H9 (cell line): ENCODE results near the gene TMEM109. TPM values are rescaled to one million over a fixed set of nuclear protein-coding genes. Genes with fewer than 3 reads are reported as not detected.

Experiments used
- DNase-seq: peaks from one replicate; pipeline ENCODE4 v3.0.0-alpha.2; 2017
- H2AFZ ChIP-seq: one replicate; pipeline ENCODE4 v1.6.1; 2013; ENCODE audit warnings: mild to moderate bottlenecking, low read length, control low read depth, moderate library complexity
- H2AK5ac ChIP-seq: 2 replicates; pipeline ENCODE4 v1.6.1; 2013; ENCODE audit warnings: low read length, control low read depth, mixed read lengths; ENCODE audit not compliant: insufficient read length
- H2BK120ac ChIP-seq: one replicate; pipeline ENCODE4 v1.6.1; 2013; ENCODE audit warnings: low read depth, mild to moderate bottlenecking, low read length, control low read depth, inconsistent platforms; ENCODE audit not compliant: poor library complexity, severe bottlenecking
- H2BK12ac ChIP-seq: 2 replicates; pipeline ENCODE4 v1.6.1; 2013; ENCODE audit warnings: low read length, control low read depth, mixed read lengths, low read depth; ENCODE audit not compliant: insufficient read length
- H2BK15ac ChIP-seq: 2 replicates; pipeline ENCODE4 v1.6.1; 2013; ENCODE audit warnings: low read depth, low read length, control low read depth
- H2BK20ac ChIP-seq: one replicate; pipeline ENCODE4 v1.6.1; 2013; ENCODE audit warnings: low read depth, mild to moderate bottlenecking, low read length, control low read depth, inconsistent platforms; ENCODE audit not compliant: poor library complexity, severe bottlenecking
- H2BK5ac ChIP-seq: 2 replicates; pipeline ENCODE4 v1.6.1; 2013; ENCODE audit warnings: low read length, control low read depth, mixed read lengths; ENCODE audit not compliant: insufficient read length
- H3K14ac ChIP-seq: 2 replicates; pipeline ENCODE4 v1.6.1; 2013; ENCODE audit warnings: low read length, control low read depth; ENCODE audit not compliant: insufficient read depth
- H3K18ac ChIP-seq: 2 replicates; pipeline ENCODE4 v1.6.1; 2013; ENCODE audit warnings: low read depth, mild to moderate bottlenecking, mixed read lengths, low read length, control low read depth; ENCODE audit not compliant: insufficient read length
- H3K23ac ChIP-seq: 2 replicates; pipeline ENCODE4 v1.6.1; 2013; ENCODE audit warnings: low read length, control low read depth, mixed read lengths, low read depth; ENCODE audit not compliant: insufficient read length
- H3K23me2 ChIP-seq: 2 replicates; pipeline ENCODE4 v1.6.1; 2013; ENCODE audit warnings: low read depth, mild to moderate bottlenecking, mixed read lengths, low read length, control low read depth; ENCODE audit not compliant: insufficient read length, poor library complexity, severe bottlenecking
- H3K27ac ChIP-seq: 2 replicates; pipeline ENCODE4 v1.5.1; 2013; ENCODE audit warnings: low read length, control low read depth, mixed read lengths, low read depth; ENCODE audit not compliant: insufficient read length
- H3K27me3 ChIP-seq: 2 replicates; pipeline ENCODE4 v1.6.1; 2013; ENCODE audit warnings: low read length, control low read depth, inconsistent platforms; ENCODE audit not compliant: insufficient read depth
- H3K4ac ChIP-seq: 2 replicates; pipeline ENCODE4 v1.6.1; 2013; ENCODE audit warnings: low read depth, mild to moderate bottlenecking, control low read depth, inconsistent platforms, low read length, moderate library complexity
- H3K4me1 ChIP-seq: 2 replicates; pipeline ENCODE4 v1.6.1; 2013; ENCODE audit warnings: low read length, control low read depth, inconsistent platforms; ENCODE audit not compliant: insufficient read depth
- H3K4me2 ChIP-seq: 2 replicates; pipeline ENCODE4 v1.6.1; 2013; ENCODE audit warnings: low read length, control low read depth, mixed read lengths; ENCODE audit not compliant: insufficient read length, insufficient read depth
- H3K56ac ChIP-seq: 2 replicates; pipeline ENCODE4 v1.6.1; 2013; ENCODE audit warnings: low read depth, mild to moderate bottlenecking, mixed read lengths, low read length, control low read depth; ENCODE audit not compliant: insufficient read length
- H3K79me1 ChIP-seq: 2 replicates; pipeline ENCODE4 v1.6.1; 2013; ENCODE audit warnings: low read depth, mild to moderate bottlenecking, moderate library complexity, low read length, control low read depth, inconsistent platforms; ENCODE audit not compliant: insufficient read depth, poor library complexity, severe bottlenecking
- H3K79me2 ChIP-seq: 2 replicates; pipeline ENCODE4 v1.6.1; 2013; ENCODE audit warnings: low read length, control low read depth, inconsistent platforms; ENCODE audit not compliant: insufficient read depth
- H3K9ac ChIP-seq: 2 replicates; pipeline ENCODE4 v1.6.1; 2013; ENCODE audit warnings: low read length, control low read depth, mixed read lengths; ENCODE audit not compliant: insufficient read length; ENCODE audit errors: extremely low read depth
- H3K9me3 ChIP-seq: one replicate; pipeline ENCODE4 v1.6.1; 2013; ENCODE audit warnings: low read depth, low read length, inconsistent platforms; ENCODE audit not compliant: control insufficient read depth
- H3T11ph ChIP-seq: one replicate; pipeline ENCODE4 v1.6.1; 2013; ENCODE audit warnings: mild to moderate bottlenecking, low read length, control low read depth, inconsistent platforms
- H4K20me1 ChIP-seq: one replicate; pipeline ENCODE4 v1.6.1; 2013; ENCODE audit not compliant: control insufficient read depth, insufficient read length, insufficient read depth
- H4K5ac ChIP-seq: 2 replicates; pipeline ENCODE4 v1.6.1; 2013; ENCODE audit warnings: low read depth, mild to moderate bottlenecking, mixed read lengths, low read length, control low read depth; ENCODE audit not compliant: insufficient read length
- H4K8ac ChIP-seq: replicated peaks from 2 replicates; pipeline ENCODE4 v1.6.1; 2013; ENCODE audit warnings: low read length, control low read depth, mixed read lengths, low read depth; ENCODE audit not compliant: insufficient read length
- H4K91ac ChIP-seq: 2 replicates; pipeline ENCODE4 v1.6.1; 2013; ENCODE audit warnings: low read depth, mild to moderate bottlenecking, moderate library complexity, mixed read lengths, low read length, control low read depth; ENCODE audit not compliant: insufficient read length
- H3K27ac Mint-ChIP-seq, 3 experiments: 2 replicates in 2 of 3; 3 replicates in 1 of 3; pipeline ENCODE4 v1.8.0; 2020 to 2021; ENCODE audit warnings: mixed read lengths in 3 of 3, mild to moderate bottlenecking in 1 of 3, moderate library complexity in 1 of 3
- H3K27me3 Mint-ChIP-seq: 2 replicates; pipeline ENCODE4 v1.8.0; 2021; ENCODE audit warnings: low read depth, mild to moderate bottlenecking, moderate library complexity, mixed read lengths
- H3K36me3 Mint-ChIP-seq, 3 experiments: 2 replicates in 2 of 3; 3 replicates in 1 of 3; pipeline ENCODE4 v1.8.0; 2020 to 2021; ENCODE audit warnings: low read depth in 3 of 3, mixed read lengths in 3 of 3; ENCODE audit not compliant: insufficient read depth in 1 of 3
- H3K4me1 Mint-ChIP-seq, 2 experiments: 2 replicates each; pipeline ENCODE4 v1.8.0; 2020; ENCODE audit warnings: mixed read lengths in 2 of 2
- H3K4me3 Mint-ChIP-seq, 2 experiments: 2 replicates in 1 of 2; 3 replicates in 1 of 2; pipeline ENCODE4 v1.8.0; 2020 to 2021; ENCODE audit warnings: mild to moderate bottlenecking in 2 of 2, mixed read lengths in 2 of 2, moderate library complexity in 1 of 2
- H3K9me3 Mint-ChIP-seq, 2 experiments: 2 replicates in 1 of 2; 3 replicates in 1 of 2; pipeline ENCODE4 v1.8.0; 2020; ENCODE audit warnings: mild to moderate bottlenecking in 2 of 2, mixed read lengths in 2 of 2, moderate library complexity in 1 of 2
- CTCF ChIP-seq: fragments of 200-600 bp; sonication (generic); conservative IDR thresholded peaks from 3 replicates; pipeline ENCODE4 v1.8.0; 2021; ENCODE audit warnings: antibody characterized with exemption, mild to moderate bottlenecking
- WGBS: extraction: QIAGEN DNeasy Blood & Tissue Kit; methylation state at CpG from one replicate; pipeline ENCODE4 v1.1.7; 2013; ENCODE audit warnings: missing lambda C conversion rate, low lambda C conversion rate, mixed read lengths; ENCODE audit not compliant: insufficient read length; ENCODE audit errors: extremely low coverage; 5-methylcytosine and 5-hydroxymethylcytosine counted together
- total RNA-seq: library from RNA; stranded (reverse); gene quantifications from 2 replicates; pipeline ENCODE4 v1.2.1, GENCODE V29; 2021

The TMEM109 gene
- total RNA-seq, 1 experiment from 2014 or later, result 38.0 TPM

- H3K23me2 ChIP-seq, result no peaks in the 10 kb centered on the region
- Mint-ChIP-seq H3K4me1 (peaks cover 9 to 10% of the 10 kb centered on the region in 2 experiments), H3K27me3 (no peaks in the 10 kb centered on the region; the same call in 1 of the 2 replicates), H3K4me3 (no peak overlapping the region), H3K9me3 (peaks cover 0 to 2% of the 10 kb centered on the region in 2 experiments; a peak in 1 of 5 replicates), H3K36me3 (no peaks in the 10 kb centered on the region), H3K27ac (no peak overlapping the region)
- H3K14ac ChIP-seq, result no peak overlapping the region
- no peak overlapping the region for H3K4ac ChIP-seq
- H3K27ac ChIP-seq, result no peak overlapping the region
- peaks cover 2% of the 10 kb centered on the region; the same call in 1 of the 2 replicates for H3K4me1 ChIP-seq
- no peak overlapping the region for H4K5ac ChIP-seq
- no peak overlapping the region for H2BK20ac ChIP-seq
- no peaks in the 10 kb centered on the region for H3K79me2 ChIP-seq
- no peak overlapping the region for H3K4me2 ChIP-seq
- no peak overlapping the region for H3K9ac ChIP-seq
- no peak overlapping the region for H4K8ac ChIP-seq
- H2BK5ac ChIP-seq, result no peak overlapping the region
- H4K20me1 ChIP-seq, result no peaks in the 10 kb centered on the region
- no peak overlapping the region for H3T11ph ChIP-seq
- H3K79me1 ChIP-seq, result no peaks in the 10 kb centered on the region
- H2AK5ac ChIP-seq, result no peak overlapping the region
- no peak overlapping the region for H4K91ac ChIP-seq
- H3K56ac ChIP-seq, result no peak overlapping the region
- no peaks in the 10 kb centered on the region for H3K9me3 ChIP-seq
- no CpG with 5 or more reads among the region's 10 CpGs for WGBS
- H3K23ac ChIP-seq, result no peak overlapping the region
- no peak overlapping the region for H2BK15ac ChIP-seq
- no peak overlapping the region for H2BK120ac ChIP-seq
- no peak overlapping the region for H3K18ac ChIP-seq
- H3K27me3 ChIP-seq, result no peaks in the 10 kb centered on the region
- H2BK12ac ChIP-seq, result no peak overlapping the region
- no peak for TF ChIP-seq CTCF
- DNase-seq, result no peak
- H2AFZ ChIP-seq, result no peak overlapping the region
These were observed 45.1 kb upstream of the TMEM109 start for GRCh38 chr11:60868682-60869450.
